SK-N-SH treated with all-trans-retinoic acid at 6 μM for 48 hours (cell line): ENCODE results near the gene KLHDC7B.

ENCODE experiments used
- ARNTL ChIP-seq: fragments of 450-650 bp; formaldehyde crosslinking; IDR thresholded peaks from 2 replicates; pipeline ENCODE4 v1.5.0; 2020; ENCODE audit warnings: low read depth, mild to moderate bottlenecking, moderate library complexity, borderline replicate concordance
- ZC3H10 ChIP-seq: fragments of 250-450 bp; sonication (Bioruptor Pico); IDR thresholded peaks from 2 replicates; pipeline ENCODE4 v1.5.1; 2021; ENCODE audit warnings: mild to moderate bottlenecking, moderate library complexity
- TF ChIP-seq, protein P1 (sequence below): fragments of 250-450 bp; sonication (Bioruptor Pico); IDR thresholded peaks from 2 replicates; pipeline ENCODE4 v1.8.0; 2020; ENCODE audit warnings: mild to moderate bottlenecking, moderate library complexity, borderline replicate concordance

GRCh38 chr22:50525104-50525857 is 20.4 kb upstream of the KLHDC7B start, which contains the start of gene SCO2:
- no peak for TF ChIP-seq ZC3H10
- TF ChIP-seq, protein P1, sequence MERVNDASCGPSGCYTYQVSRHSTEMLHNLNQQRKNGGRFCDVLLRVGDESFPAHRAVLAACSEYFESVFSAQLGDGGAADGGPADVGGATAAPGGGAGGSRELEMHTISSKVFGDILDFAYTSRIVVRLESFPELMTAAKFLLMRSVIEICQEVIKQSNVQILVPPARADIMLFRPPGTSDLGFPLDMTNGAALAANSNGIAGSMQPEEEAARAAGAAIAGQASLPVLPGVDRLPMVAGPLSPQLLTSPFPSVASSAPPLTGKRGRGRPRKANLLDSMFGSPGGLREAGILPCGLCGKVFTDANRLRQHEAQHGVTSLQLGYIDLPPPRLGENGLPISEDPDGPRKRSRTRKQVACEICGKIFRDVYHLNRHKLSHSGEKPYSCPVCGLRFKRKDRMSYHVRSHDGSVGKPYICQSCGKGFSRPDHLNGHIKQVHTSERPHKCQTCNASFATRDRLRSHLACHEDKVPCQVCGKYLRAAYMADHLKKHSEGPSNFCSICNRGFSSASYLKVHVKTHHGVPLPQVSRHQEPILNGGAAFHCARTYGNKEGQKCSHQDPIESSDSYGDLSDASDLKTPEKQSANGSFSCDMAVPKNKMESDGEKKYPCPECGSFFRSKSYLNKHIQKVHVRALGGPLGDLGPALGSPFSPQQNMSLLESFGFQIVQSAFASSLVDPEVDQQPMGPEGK (CRISPR knock-in tag), result no peak; the same call in 1 of the 2 replicates
- no peak for TF ChIP-seq ARNTL (CRISPR knock-in tag)
